A549 (cell line): ENCODE data around the gene SLC35F3.

ENCODE experiments used
- JUN ChIP-seq, 2 experiments: fragments of >200 bp; sonication (Bioruptor Twin); formaldehyde crosslinking; IDR thresholded peaks; 2 replicates in 1 of 2; 3 replicates in 1 of 2; pipeline ENCODE4 v1.6.1; 2016 to 2017
- POLR2A ChIP-seq: IDR thresholded peaks from 2 replicates; pipeline ENCODE4 v1.6.1; 2012; ENCODE audit warnings: mild to moderate bottlenecking, low read length
- RNF2 ChIP-seq: fragments of 200-600 bp; sonication (generic); IDR thresholded peaks from 2 replicates; pipeline ENCODE4 v1.6.1; 2016; ENCODE audit warnings: low read depth, mild to moderate bottlenecking, antibody characterized with exemption, moderate library complexity, borderline replicate concordance
- SMC3 ChIP-seq: fragments of >200 bp; sonication (Bioruptor Twin); formaldehyde crosslinking; IDR thresholded peaks from 3 replicates; pipeline ENCODE4 v1.6.1; 2018; ENCODE audit warnings: inconsistent platforms
- TF ChIP-seq, protein P1 (sequence below): fragments of 200-600 bp; sonication (generic); IDR thresholded peaks from 2 replicates; pipeline ENCODE4 v1.6.1; 2016; ENCODE audit warnings: antibody characterized with exemption, mild to moderate bottlenecking, moderate library complexity

DNA sequence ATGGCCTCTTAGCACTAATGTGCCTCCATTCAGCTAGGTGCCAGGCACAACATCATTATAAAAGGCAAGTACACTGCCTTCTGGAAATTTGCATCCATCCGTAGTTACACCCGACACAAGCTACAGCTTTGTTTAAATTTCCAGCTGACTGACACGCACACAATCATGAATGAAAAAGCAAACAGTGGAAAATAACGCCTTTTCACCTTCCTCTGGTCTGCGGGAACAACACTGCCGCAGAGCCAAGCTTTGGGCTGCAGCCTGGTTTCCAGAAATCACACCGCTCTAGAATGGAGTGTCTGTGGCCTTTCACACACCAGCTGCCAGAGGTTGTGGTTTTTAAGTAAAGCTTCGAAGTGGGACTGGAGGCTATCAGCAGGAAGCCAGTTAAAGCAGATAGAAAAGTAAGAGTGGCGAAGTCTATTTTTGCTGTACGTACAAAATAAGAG is 326.0 kb downstream of the SLC35F3 start:
- TF ChIP-seq RNF2 (no peak), JUN (IDR thresholded peaks at IDR 0.05) (no peak), POLR2A (no peak), SMC3 (no peak)
- TF ChIP-seq, protein P1, sequence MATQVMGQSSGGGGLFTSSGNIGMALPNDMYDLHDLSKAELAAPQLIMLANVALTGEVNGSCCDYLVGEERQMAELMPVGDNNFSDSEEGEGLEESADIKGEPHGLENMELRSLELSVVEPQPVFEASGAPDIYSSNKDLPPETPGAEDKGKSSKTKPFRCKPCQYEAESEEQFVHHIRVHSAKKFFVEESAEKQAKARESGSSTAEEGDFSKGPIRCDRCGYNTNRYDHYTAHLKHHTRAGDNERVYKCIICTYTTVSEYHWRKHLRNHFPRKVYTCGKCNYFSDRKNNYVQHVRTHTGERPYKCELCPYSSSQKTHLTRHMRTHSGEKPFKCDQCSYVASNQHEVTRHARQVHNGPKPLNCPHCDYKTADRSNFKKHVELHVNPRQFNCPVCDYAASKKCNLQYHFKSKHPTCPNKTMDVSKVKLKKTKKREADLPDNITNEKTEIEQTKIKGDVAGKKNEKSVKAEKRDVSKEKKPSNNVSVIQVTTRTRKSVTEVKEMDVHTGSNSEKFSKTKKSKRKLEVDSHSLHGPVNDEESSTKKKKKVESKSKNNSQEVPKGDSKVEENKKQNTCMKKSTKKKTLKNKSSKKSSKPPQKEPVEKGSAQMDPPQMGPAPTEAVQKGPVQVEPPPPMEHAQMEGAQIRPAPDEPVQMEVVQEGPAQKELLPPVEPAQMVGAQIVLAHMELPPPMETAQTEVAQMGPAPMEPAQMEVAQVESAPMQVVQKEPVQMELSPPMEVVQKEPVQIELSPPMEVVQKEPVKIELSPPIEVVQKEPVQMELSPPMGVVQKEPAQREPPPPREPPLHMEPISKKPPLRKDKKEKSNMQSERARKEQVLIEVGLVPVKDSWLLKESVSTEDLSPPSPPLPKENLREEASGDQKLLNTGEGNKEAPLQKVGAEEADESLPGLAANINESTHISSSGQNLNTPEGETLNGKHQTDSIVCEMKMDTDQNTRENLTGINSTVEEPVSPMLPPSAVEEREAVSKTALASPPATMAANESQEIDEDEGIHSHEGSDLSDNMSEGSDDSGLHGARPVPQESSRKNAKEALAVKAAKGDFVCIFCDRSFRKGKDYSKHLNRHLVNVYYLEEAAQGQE, result no peak
